ENCODE data around the gene COL5A3. TPM values are rescaled to one million over a fixed set of nuclear protein-coding genes. Genes with fewer than 3 reads are reported as not detected.
A peak's percentile ranks its signal among the peaks of the same experiment; 100 is the strongest.

The COL5A3 gene
- total and polyA plus RNA-seq, 12 donors: 0.61 to 26.2 (median 6.8) TPM

GRCh38 chr19:10007371-10008183, 2.7 kb downstream of the COL5A3 start:
- no peak overlapping the region for H3K4me3 ChIP-seq
- DNase-seq: peak in 5 of 7 donors; percentile 28 to 67 (median 39)
- TF ChIP-seq CTCF (IDR thresholded peaks at IDR 0.05) (no peak), POLR2A (IDR thresholded peaks at IDR 0.05) (no peak)
- H3K27ac ChIP-seq: peak overlapping the region in 3 of 5 donors; percentile 31 to 87 (median 73)
- H3K27me3 ChIP-seq: peaks cover 21% of the 10 kb centered on the region
- WGBS, 4 donors: 48 to 57% (median 55%) methylated on average over 8 to 13 of the region's 13 CpGs
- intact Hi-C loops (cut with DNase I): no loop called here
- H3K4me1 ChIP-seq (replicated peaks in 1 of 2): peaks cover 11 to 12% of the 10 kb centered on the region in 2 donors
- H3K9me3 ChIP-seq (replicated peaks in 1 of 3): no peaks in the 10 kb centered on the region
- no peaks in the 10 kb centered on the region for H3K36me3 ChIP-seq (replicated peaks in 1 of 2)

DNA sequence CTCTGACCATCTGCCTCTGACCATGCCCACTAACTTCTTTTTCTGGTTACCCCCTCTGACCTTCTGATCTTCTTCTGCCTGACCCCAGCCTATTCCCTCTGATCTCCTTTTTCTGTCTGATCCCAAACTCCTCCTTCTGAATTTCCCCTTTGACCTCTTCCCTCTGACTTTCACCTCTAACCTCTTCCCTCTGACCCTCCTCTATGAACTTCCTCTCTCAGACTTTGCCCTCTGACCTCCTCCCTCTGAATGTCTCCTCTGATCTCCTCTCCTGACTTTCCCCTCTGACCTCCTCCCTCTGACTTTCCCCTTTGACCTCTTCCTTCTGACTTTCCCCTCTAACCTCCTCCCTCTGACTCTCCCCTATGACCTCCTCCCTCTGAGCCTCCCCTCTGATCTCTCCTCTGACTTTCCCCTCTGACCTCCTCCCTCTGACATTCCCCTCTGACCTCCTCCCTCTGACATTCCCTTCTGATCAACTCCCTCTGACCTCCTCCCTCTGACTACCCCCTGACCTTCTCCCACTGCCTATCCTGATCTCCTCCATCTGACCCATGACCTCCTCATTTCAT, 3.5 kb downstream of the COL5A3 start:
- DNase-seq: no peak
- no peaks in the 10 kb centered on the region for H3K9me3 ChIP-seq (replicated peaks in 1 of 3)
- peaks cover 15% of the 10 kb centered on the region for H3K27me3 ChIP-seq
- TF ChIP-seq CTCF (IDR thresholded peaks at IDR 0.05) (no peak), POLR2A (IDR thresholded peaks at IDR 0.05) (no peak)
- no peak overlapping the region for H3K4me3 ChIP-seq
- peaks cover 11 to 12% of the 10 kb centered on the region in 2 donors for H3K4me1 ChIP-seq (replicated peaks in 1 of 2)
- peak overlapping the region in 4 of 5 donors; percentile 31 to 87 (median 58) for H3K27ac ChIP-seq
- no peaks in the 10 kb centered on the region for H3K36me3 ChIP-seq (replicated peaks in 1 of 2)
- intact Hi-C loops (cut with DNase I): no loop called here

DNA sequence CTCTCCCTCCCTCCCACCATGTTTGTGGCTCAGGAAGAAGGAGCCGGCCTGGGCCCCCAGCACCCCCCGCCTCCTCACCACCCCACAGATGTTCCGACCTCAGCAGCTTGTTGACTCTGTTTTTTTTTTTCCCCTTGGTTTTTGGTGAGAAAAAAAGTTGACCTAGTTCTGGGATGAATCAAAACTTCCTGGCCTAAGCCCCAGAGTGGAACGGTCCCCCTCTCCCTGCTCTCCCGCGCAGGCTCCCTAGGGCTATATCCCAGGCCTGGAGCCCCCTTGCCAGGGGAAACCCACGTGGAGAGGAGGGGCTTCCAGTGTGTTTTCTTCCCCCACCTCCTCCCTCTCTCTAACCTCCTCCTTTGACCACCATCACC, 4.0 kb downstream of the COL5A3 start:
- Histone ChIP-seq H3K36me3 (replicated peaks in 1 of 2) (no peaks in the 10 kb centered on the region), H3K27ac (peak overlapping the region in 4 of 5 donors; percentile 31 to 87 (median 58)), H3K9me3 (replicated peaks in 1 of 3) (no peaks in the 10 kb centered on the region), H3K4me1 (replicated peaks in 1 of 2) (peaks cover 11 to 12% of the 10 kb centered on the region in 2 donors), H3K4me3 (no peak overlapping the region), H3K27me3 (peaks cover 12% of the 10 kb centered on the region)
- WGBS, 4 donors: 12 to 21% (median 21%) methylated on average over 7 of the region's 7 CpGs
- peak in 6 of 7 donors; percentile 42 to 78 (median 60) for DNase-seq
- intact Hi-C loops (cut with DNase I): no loop called here
- no peak for TF ChIP-seq CTCF (IDR thresholded peaks at IDR 0.05)
- no peak for TF ChIP-seq POLR2A (IDR thresholded peaks at IDR 0.05)

GRCh38 chr19:10005632-10006334, 4.5 kb downstream of the COL5A3 start:
- intact Hi-C loops (cut with DNase I): no loop called here
- H3K4me3 ChIP-seq: no peak overlapping the region
- DNase-seq: no peak
- WGBS, 4 donors: 60 to 78% (median 71%) methylated on average over 4 to 17 of the region's 17 CpGs
- peaks cover 11 to 12% of the 10 kb centered on the region in 2 donors for H3K4me1 ChIP-seq (replicated peaks in 1 of 2)
- no peaks in the 10 kb centered on the region for H3K9me3 ChIP-seq (replicated peaks in 1 of 3)
- H3K27ac ChIP-seq: peak overlapping the region in 4 of 5 donors; percentile 22 to 87 (median 52)
- TF ChIP-seq CTCF (IDR thresholded peaks at IDR 0.05): no peak
- TF ChIP-seq POLR2A (IDR thresholded peaks at IDR 0.05): no peak
- H3K27me3 ChIP-seq: peaks cover 7% of the 10 kb centered on the region
- H3K36me3 ChIP-seq (replicated peaks in 1 of 2): no peaks in the 10 kb centered on the region
